Uterus (tissue), 2 donors: ENCODE results near the gene HIF1AN.

Experiments
- CTCF ChIP-seq, 4 experiments: fragments of 200-600 bp in 2 of 4; fragments of 450-650 bp in 2 of 4; sonication (generic) in 2 of 4; IDR thresholded peaks; one replicate each; pipeline ENCODE4 v1.5.1; 2016 to 2019; ENCODE audit warnings: antibody characterized with exemption in 4 of 4, mild to moderate bottlenecking in 2 of 4, moderate library complexity in 1 of 4
- POLR2A ChIP-seq, 2 donors: fragments of 450-650 bp; IDR thresholded peaks; one replicate each; pipeline ENCODE4 v1.6.1; 2016; ENCODE audit warnings: antibody characterized with exemption in 2 of 2, mild to moderate bottlenecking in 1 of 2, moderate library complexity in 1 of 2

GRCh38 chr10:100489396-100489795 lies 46.3 kb upstream of the HIF1AN start:
- TF ChIP-seq CTCF (IDR thresholded peaks at IDR 0.05) (no peak), POLR2A (IDR thresholded peaks at IDR 0.05) (no peak)
